SK-N-SH (cell line): ENCODE measurements around the gene TCN1. TPM values are rescaled to one million over a fixed set of nuclear protein-coding genes. Genes with fewer than 3 reads are reported as not detected.
"Not testable (repeated sequence)": the region's sequence is repeated elsewhere in the genome, so short reads cannot be mapped to it uniquely, and the experiment has no call there.

Source experiments
- CTCF ChIA-PET: fragments of 300-600, 350-600 bp; formaldehyde crosslinking; extraction: SDS; loops from one replicate; lab custom pipeline; 2021; lab: Yijun Ruan, JAX
- POLR2A ChIA-PET: fragments of 350-600 bp; sonication (Branson Sonifier 250); formaldehyde crosslinking; extraction: SDS; loops from one replicate; lab custom pipeline; 2020; ENCODE audit warnings: antibody characterized with exemption, inconsistent platforms; lab: Yijun Ruan, JAX
- DNase-seq: peaks from one replicate; pipeline ENCODE4 v3.0.0; 2012
- H2AFZ ChIP-seq: fragments of 200-600 bp; sonication (generic); 2 replicates; pipeline ENCODE4 v1.8.1; 2016; ENCODE audit warnings: antibody characterized with exemption, mild to moderate bottlenecking, low read depth
- H3F3A ChIP-seq: fragments of 200-600 bp; sonication (generic); replicated peaks from 2 replicates; pipeline ENCODE3; 2016; ENCODE audit warnings: antibody characterized with exemption, mild to moderate bottlenecking; ENCODE audit not compliant: insufficient read depth
- H3K27ac ChIP-seq, 2 experiments: fragments of 200-500 bp in 1 of 2; fragments of 200-600 bp in 1 of 2; sonication (Bioruptor generic) in 1 of 2; sonication (generic), shearing (Covaris generic) in 1 of 2; 2 replicates each; pipeline versions ENCODE4 v1.5.1 to v1.6.1; 2014 to 2016; ENCODE audit warnings: low read depth in 2 of 2, inconsistent platforms in 1 of 2, low read length in 1 of 2, mild to moderate bottlenecking in 1 of 2, mixed read lengths in 1 of 2
- H3K27me3 ChIP-seq: fragments of 200-600 bp; sonication (generic), shearing (Covaris generic); 2 replicates; pipeline ENCODE4 v1.6.1; 2016; ENCODE audit warnings: mixed run types; ENCODE audit not compliant: insufficient read depth
- H3K36me3 ChIP-seq, 2 experiments: fragments of 200-500 bp in 1 of 2; fragments of 200-600 bp in 1 of 2; sonication (Bioruptor generic) in 1 of 2; sonication (generic) in 1 of 2; replicated peaks in 1 of 2; 2 replicates each; pipeline versions ENCODE3 to v1.5.1; 2014 to 2016; ENCODE audit warnings: low read length in 1 of 2, mild to moderate bottlenecking in 1 of 2; ENCODE audit not compliant: insufficient read depth in 2 of 2, control insufficient read depth in 1 of 2
- H3K4me1 ChIP-seq, 2 experiments: fragments of 200-500 bp in 1 of 2; fragments of 200-600 bp in 1 of 2; sonication (Bioruptor generic) in 1 of 2; sonication (generic), shearing (Covaris generic) in 1 of 2; 2 replicates each; pipeline versions ENCODE4 v1.5.1 to v1.6.1; 2014 to 2016; ENCODE audit warnings: low read depth in 1 of 2, low read length in 1 of 2, mixed run types in 1 of 2; ENCODE audit not compliant: insufficient read depth in 2 of 2, control insufficient read depth in 1 of 2
- H3K4me2 ChIP-seq: fragments of 200-600 bp; sonication (generic), shearing (Covaris generic); 2 replicates; pipeline ENCODE4 v1.6.1; 2017; ENCODE audit warnings: mixed run types
- H3K4me3 ChIP-seq, 2 experiments: fragments of 200-500 bp in 1 of 2; fragments of 200-600 bp in 1 of 2; sonication (Bioruptor generic) in 1 of 2; sonication (generic), shearing (Covaris generic) in 1 of 2; 2 replicates each; pipeline versions ENCODE4 v1.5.1 to v1.8.1; 2014 to 2016; ENCODE audit warnings: low read depth in 2 of 2, inconsistent platforms in 1 of 2, low read length in 1 of 2, mild to moderate bottlenecking in 1 of 2, mixed read lengths in 1 of 2, moderate library complexity in 1 of 2
- H3K79me2 ChIP-seq: fragments of 200-600 bp; sonication (generic); 2 replicates; pipeline ENCODE4 v1.8.1; 2017; ENCODE audit warnings: mild to moderate bottlenecking; ENCODE audit not compliant: insufficient read depth
- H3K9ac ChIP-seq: fragments of 200-600 bp; sonication (generic); 2 replicates; pipeline ENCODE4 v1.6.1; 2017; ENCODE audit warnings: mixed run types
- H3K9me2 ChIP-seq: fragments of 200-600 bp; sonication (generic); 2 replicates; pipeline ENCODE4 v1.6.1; 2017; ENCODE audit warnings: mixed run types
- H3K9me3 ChIP-seq: fragments of 200-600 bp; sonication (generic); 2 replicates; pipeline ENCODE4 v1.6.1; 2017; ENCODE audit warnings: mixed run types, mild to moderate bottlenecking, moderate library complexity
- H4K20me1 ChIP-seq: fragments of 200-600 bp; sonication (generic); 2 replicates; pipeline ENCODE4 v1.6.1; 2017; ENCODE audit warnings: mild to moderate bottlenecking, mixed run types; ENCODE audit not compliant: insufficient read depth
- EP300 ChIP-seq, 2 experiments: IDR thresholded peaks; 2 replicates each; pipeline versions ENCODE4 v1.4.0 to v1.6.1; 2012; ENCODE audit warnings: borderline replicate concordance in 1 of 2, low read depth in 1 of 2, low read length in 1 of 2
- EZH2phosphoT487 ChIP-seq: fragments of 200-600 bp; sonication (generic); IDR thresholded peaks from 2 replicates; pipeline ENCODE4 v1.6.1; 2017; ENCODE audit warnings: low read depth, mixed run types, mild to moderate bottlenecking, antibody characterized with exemption, moderate library complexity, borderline replicate concordance
- FOSL2 ChIP-seq: IDR thresholded peaks from 2 replicates; pipeline ENCODE4 v1.4.0; 2012; ENCODE audit warnings: low read depth, mild to moderate bottlenecking, moderate library complexity, borderline replicate concordance
- FOXJ3 ChIP-seq: sonication (generic); formaldehyde crosslinking; IDR thresholded peaks from 2 replicates; pipeline ENCODE4 v1.5.1; 2020; ENCODE audit warnings: mild to moderate bottlenecking, missing genetic modification reagents
- MEF2A ChIP-seq: IDR thresholded peaks from 2 replicates; pipeline ENCODE4 v1.4.0; 2012; ENCODE audit warnings: low read depth, borderline replicate concordance
- NFIC ChIP-seq: IDR thresholded peaks from 2 replicates; pipeline ENCODE4 v1.4.0; 2012; ENCODE audit warnings: borderline replicate concordance
- POLR2AphosphoS5 ChIP-seq: IDR thresholded peaks from 2 replicates; pipeline ENCODE4 v1.6.1; 2012; ENCODE audit warnings: low read depth, low read length
- RCOR1 ChIP-seq: fragments of 150-350 bp; IDR thresholded peaks from 2 replicates; pipeline ENCODE4 v1.6.1; 2017; ENCODE audit warnings: antibody characterized with exemption, low read length
- SIN3A ChIP-seq: IDR thresholded peaks from 2 replicates; pipeline ENCODE4 v1.6.1; 2012; ENCODE audit warnings: low read depth, mild to moderate bottlenecking, low read length, moderate library complexity, borderline replicate concordance
- TCF12 ChIP-seq: IDR thresholded peaks from 2 replicates; pipeline ENCODE4 v1.4.0; 2012
- WGBS: methylation state at CpG from one replicate; pipeline ENCODE4 v1.1.6; 2017; ENCODE audit warnings: low lambda C conversion rate; 5-methylcytosine and 5-hydroxymethylcytosine counted together
- polyA plus RNA-seq, 3 experiments: library from polyadenylated mRNA; depleted of rRNA; stranded (reverse); fragments of >200 nt; gene quantifications; 2 replicates each; pipeline ENCODE4 v1.2.3, GENCODE V29; 2012
- TF ChIP-seq, protein P1 (sequence below): fragments of 150-350 bp; IDR thresholded peaks from 2 replicates; pipeline ENCODE4 v1.6.1; 2016; ENCODE audit warnings: mild to moderate bottlenecking, low read depth, low read length
- TF ChIP-seq, protein P2 (sequence below): IDR thresholded peaks from 2 replicates; pipeline ENCODE4 v1.4.0; 2012; ENCODE audit warnings: low read depth
- TF ChIP-seq, protein P3 (sequence below): fragments of 200-600 bp; sonication (generic); IDR thresholded peaks from 2 replicates; pipeline ENCODE4 v1.6.1; 2017; ENCODE audit warnings: antibody characterized with exemption, mild to moderate bottlenecking, moderate library complexity
- TF ChIP-seq, protein P4 (sequence below): IDR thresholded peaks from 2 replicates; pipeline ENCODE4 v1.4.0; 2012; ENCODE audit warnings: low read depth, borderline replicate concordance
- TF ChIP-seq, protein P5 (sequence below): IDR thresholded peaks from 2 replicates; pipeline ENCODE4 v1.4.0; 2012; ENCODE audit warnings: low read depth, borderline replicate concordance

TCN1 gene
- polyA plus RNA-seq, 1 of the 3 experiments (the other 2 are of a cell fraction), result 0.03 TPM

DNA sequence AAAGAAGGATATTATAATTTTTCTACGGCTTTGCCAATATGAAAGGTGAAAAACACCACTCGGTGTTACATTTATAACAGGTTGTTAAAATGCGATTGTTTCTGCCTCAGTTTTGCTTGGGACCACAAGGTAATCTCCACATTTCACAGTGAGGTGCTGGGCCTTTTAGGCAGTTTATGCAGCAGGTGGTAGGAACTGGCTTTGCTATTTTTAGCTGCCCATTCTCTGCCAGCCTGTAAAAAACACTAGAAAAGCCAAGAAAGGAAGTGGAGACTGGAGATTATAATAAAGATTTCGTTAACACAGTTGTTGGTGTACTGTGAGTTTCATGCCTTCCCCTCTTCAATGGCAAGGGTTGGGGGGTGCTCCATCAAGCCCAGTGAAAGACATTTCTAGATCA is 47.7 kb downstream of the TCN1 start (continued):
- TF ChIP-seq, protein P1, sequence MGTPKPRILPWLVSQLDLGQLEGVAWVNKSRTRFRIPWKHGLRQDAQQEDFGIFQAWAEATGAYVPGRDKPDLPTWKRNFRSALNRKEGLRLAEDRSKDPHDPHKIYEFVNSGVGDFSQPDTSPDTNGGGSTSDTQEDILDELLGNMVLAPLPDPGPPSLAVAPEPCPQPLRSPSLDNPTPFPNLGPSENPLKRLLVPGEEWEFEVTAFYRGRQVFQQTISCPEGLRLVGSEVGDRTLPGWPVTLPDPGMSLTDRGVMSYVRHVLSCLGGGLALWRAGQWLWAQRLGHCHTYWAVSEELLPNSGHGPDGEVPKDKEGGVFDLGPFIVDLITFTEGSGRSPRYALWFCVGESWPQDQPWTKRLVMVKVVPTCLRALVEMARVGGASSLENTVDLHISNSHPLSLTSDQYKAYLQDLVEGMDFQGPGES, result no peak
- TF ChIP-seq, protein P2, sequence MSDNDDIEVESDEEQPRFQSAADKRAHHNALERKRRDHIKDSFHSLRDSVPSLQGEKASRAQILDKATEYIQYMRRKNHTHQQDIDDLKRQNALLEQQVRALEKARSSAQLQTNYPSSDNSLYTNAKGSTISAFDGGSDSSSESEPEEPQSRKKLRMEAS, result no peak
- TF ChIP-seq TCF12 (no peak), POLR2AphosphoS5 (no peak), NFIC (no peak), MEF2A (no peak), EP300 (IDR thresholded peaks at IDR 0.05; ENCODE audit: borderline replicate concordance in 1 of 2, low read depth in 1 of 2, low read length in 1 of 2) (no peak), RCOR1 (no peak)

DNA sequence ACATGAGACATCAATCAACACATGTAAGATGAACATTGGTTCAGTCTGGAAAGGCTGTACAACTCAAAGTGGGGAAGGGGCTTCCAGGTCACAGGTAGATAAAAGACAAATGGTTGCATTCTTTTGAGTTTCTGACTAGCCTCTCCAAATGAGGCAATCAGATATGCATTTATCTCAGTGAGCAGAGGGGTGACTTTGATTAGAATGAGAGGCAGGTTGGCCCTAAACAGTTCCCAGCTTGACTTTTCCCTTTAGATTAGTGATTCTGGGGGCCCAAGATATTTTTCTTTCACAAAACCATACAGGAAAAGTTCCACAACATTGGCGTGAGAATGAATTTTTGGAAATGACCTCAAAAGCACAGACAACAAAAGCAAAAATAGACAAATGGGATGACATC is 49.9 kb downstream of the TCN1 start:
- H3K27ac ChIP-seq, H3K36me3 ChIP-seq, H3K4me1 ChIP-seq, DNase-seq, H3K9me2 ChIP-seq, H3K4me3 ChIP-seq, H3K9ac ChIP-seq, POLR2A ChIA-PET, H3K79me2 ChIP-seq, H4K20me1 ChIP-seq, H2AFZ ChIP-seq, H3K27me3 ChIP-seq, H3F3A ChIP-seq, H3K9me3 ChIP-seq, H3K4me2 ChIP-seq: not testable (repeated sequence)
- CTCF ChIA-PET, result interaction anchor here (0.6 to 1.2 kb wide), 3 partner anchors 62 to 279 kb away, joined by 3 read pairs; no protein-coding TSS in a partner anchor
- 53% methylated on average over 1 of the region's 1 CpG for WGBS

DNA sequence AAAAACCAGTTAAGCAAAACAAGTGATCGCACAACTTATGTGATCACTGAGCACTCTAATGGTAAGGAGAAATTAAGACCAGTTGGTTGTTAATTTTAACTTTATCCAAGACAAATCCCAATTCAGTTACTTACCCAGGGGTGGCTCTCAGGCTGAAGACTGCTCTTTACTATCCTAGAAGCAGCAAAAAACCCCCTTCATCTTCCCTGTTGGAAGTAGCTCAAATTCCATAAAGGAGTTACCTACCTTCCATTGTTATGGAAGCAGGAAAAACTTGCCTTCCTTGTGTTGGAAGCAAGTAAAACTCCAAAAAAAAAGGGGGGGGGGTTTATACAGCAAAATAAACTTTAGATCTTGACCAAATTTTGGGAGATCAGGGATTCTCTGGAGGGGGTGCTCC is 50.5 kb downstream of the TCN1 start:
- Histone ChIP-seq H3K9ac (no peak overlapping the region), H3K36me3 (no peaks in the 10 kb centered on the region), H3K4me1 (no peaks in the 10 kb centered on the region; a peak in 1 of 4 replicates), H3K4me3 (no peak overlapping the region), H3K79me2 (no peaks in the 10 kb centered on the region), H3F3A (no peaks in the 10 kb centered on the region), H3K27me3 (no peaks in the 10 kb centered on the region), H3K27ac (no peak overlapping the region), H3K4me2 (no peak overlapping the region), H4K20me1 (no peaks in the 10 kb centered on the region), H2AFZ (no peak overlapping the region), H3K9me3 (no peaks in the 10 kb centered on the region), H3K9me2 (no peaks in the 10 kb centered on the region)
- ChIA-PET POLR2A (no interaction called here), CTCF (no interaction called here)
- WGBS, result 80% methylated on average over 1 of the region's 1 CpG
- DNase-seq, result no peak
- TF ChIP-seq, protein P3, sequence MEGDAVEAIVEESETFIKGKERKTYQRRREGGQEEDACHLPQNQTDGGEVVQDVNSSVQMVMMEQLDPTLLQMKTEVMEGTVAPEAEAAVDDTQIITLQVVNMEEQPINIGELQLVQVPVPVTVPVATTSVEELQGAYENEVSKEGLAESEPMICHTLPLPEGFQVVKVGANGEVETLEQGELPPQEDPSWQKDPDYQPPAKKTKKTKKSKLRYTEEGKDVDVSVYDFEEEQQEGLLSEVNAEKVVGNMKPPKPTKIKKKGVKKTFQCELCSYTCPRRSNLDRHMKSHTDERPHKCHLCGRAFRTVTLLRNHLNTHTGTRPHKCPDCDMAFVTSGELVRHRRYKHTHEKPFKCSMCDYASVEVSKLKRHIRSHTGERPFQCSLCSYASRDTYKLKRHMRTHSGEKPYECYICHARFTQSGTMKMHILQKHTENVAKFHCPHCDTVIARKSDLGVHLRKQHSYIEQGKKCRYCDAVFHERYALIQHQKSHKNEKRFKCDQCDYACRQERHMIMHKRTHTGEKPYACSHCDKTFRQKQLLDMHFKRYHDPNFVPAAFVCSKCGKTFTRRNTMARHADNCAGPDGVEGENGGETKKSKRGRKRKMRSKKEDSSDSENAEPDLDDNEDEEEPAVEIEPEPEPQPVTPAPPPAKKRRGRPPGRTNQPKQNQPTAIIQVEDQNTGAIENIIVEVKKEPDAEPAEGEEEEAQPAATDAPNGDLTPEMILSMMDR, result no peak
- no peak for TF ChIP-seq MEF2A
- no peak for TF ChIP-seq FOSL2
- TF ChIP-seq, protein P4, sequence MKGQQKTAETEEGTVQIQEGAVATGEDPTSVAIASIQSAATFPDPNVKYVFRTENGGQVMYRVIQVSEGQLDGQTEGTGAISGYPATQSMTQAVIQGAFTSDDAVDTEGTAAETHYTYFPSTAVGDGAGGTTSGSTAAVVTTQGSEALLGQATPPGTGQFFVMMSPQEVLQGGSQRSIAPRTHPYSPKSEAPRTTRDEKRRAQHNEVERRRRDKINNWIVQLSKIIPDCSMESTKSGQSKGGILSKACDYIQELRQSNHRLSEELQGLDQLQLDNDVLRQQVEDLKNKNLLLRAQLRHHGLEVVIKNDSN, result no peak
- no peak for TF ChIP-seq EZH2phosphoT487
- TF ChIP-seq, protein P5, sequence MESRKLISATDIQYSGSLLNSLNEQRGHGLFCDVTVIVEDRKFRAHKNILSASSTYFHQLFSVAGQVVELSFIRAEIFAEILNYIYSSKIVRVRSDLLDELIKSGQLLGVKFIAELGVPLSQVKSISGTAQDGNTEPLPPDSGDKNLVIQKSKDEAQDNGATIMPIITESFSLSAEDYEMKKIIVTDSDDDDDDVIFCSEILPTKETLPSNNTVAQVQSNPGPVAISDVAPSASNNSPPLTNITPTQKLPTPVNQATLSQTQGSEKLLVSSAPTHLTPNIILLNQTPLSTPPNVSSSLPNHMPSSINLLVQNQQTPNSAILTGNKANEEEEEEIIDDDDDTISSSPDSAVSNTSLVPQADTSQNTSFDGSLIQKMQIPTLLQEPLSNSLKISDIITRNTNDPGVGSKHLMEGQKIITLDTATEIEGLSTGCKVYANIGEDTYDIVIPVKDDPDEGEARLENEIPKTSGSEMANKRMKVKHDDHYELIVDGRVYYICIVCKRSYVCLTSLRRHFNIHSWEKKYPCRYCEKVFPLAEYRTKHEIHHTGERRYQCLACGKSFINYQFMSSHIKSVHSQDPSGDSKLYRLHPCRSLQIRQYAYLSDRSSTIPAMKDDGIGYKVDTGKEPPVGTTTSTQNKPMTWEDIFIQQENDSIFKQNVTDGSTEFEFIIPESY, result no peak
- no peak for TF ChIP-seq FOXJ3 (CRISPR knock-in tag)
- no peak for TF ChIP-seq EP300 (IDR thresholded peaks at IDR 0.05; ENCODE audit: borderline replicate concordance in 1 of 2, low read depth in 1 of 2, low read length in 1 of 2)
- TF ChIP-seq NFIC, result no peak
- no peak for TF ChIP-seq SIN3A
- TF ChIP-seq POLR2AphosphoS5, result no peak
